OCI-LY7 (cell line): ENCODE results near the gene SAP30L. TPM values are rescaled to one million over a fixed set of nuclear protein-coding genes. Genes with fewer than 3 reads are reported as not detected.

Source experiments
- BruUV-seq: library from RNA; stranded (reverse); fragments of 400-500 nt; replicated peaks from 2 replicates; lab custom pipeline; 2021; lab: Mats Ljungman, UMichigan
- CTCF ChIA-PET: fragments of 300-600 bp; sonication (Branson Sonifier 250); formaldehyde crosslinking; loops from one replicate; lab custom pipeline; 2022; ENCODE audit warnings: antibody characterized with exemption; ENCODE audit not compliant: unreplicated experiment; lab: Charles Lee
- POLR2A ChIA-PET: fragments of 300-600 bp; sonication (Branson Sonifier 250); formaldehyde crosslinking; loops from one replicate; lab custom pipeline; 2022; ENCODE audit warnings: antibody characterized with exemption; lab: Charles Lee
- DNase-seq: peaks from one replicate; pipeline ENCODE4 v3.0.0-alpha.2; 2015; ENCODE audit warnings: low spot score
- H2AFZ ChIP-seq: fragments of 200-600 bp; sonication (generic), shearing (Covaris generic); 2 replicates; pipeline ENCODE4 v1.6.1; 2014; ENCODE audit warnings: mild to moderate bottlenecking, antibody characterized with exemption, low read length, moderate library complexity
- H3K27ac ChIP-seq: fragments of 200-600 bp; sonication (generic); 2 replicates; pipeline ENCODE4 v1.5.1; 2014; ENCODE audit warnings: mixed run types, low read depth, mild to moderate bottlenecking, moderate library complexity, low read length, inconsistent platforms; ENCODE audit not compliant: poor library complexity, severe bottlenecking
- H3K36me3 ChIP-seq: fragments of 200-600 bp; sonication (generic); 2 replicates; pipeline ENCODE4 v1.6.1; 2014; ENCODE audit warnings: mild to moderate bottlenecking, antibody characterized with exemption, low read length, moderate library complexity, mixed read lengths; ENCODE audit not compliant: insufficient read depth
- H3K4me1 ChIP-seq: fragments of 200-600 bp; sonication (generic); 2 replicates; pipeline ENCODE4 v1.5.1; 2014; ENCODE audit warnings: mild to moderate bottlenecking, low read length; ENCODE audit not compliant: insufficient read depth, poor library complexity, severe bottlenecking
- H3K4me2 ChIP-seq: fragments of 200-600 bp; sonication (generic); 2 replicates; pipeline ENCODE4 v1.6.1; 2014; ENCODE audit warnings: mild to moderate bottlenecking, low read length
- H3K4me3 ChIP-seq: fragments of 200-600 bp; sonication (generic); 2 replicates; pipeline ENCODE4 v1.5.1; 2014; ENCODE audit warnings: mild to moderate bottlenecking, low read depth, low read length; ENCODE audit not compliant: poor library complexity, severe bottlenecking
- H3K79me2 ChIP-seq: fragments of 200-600 bp; sonication (generic); 2 replicates; pipeline ENCODE4 v1.6.1; 2016; ENCODE audit warnings: low read depth, mild to moderate bottlenecking, low read length, moderate library complexity, mixed read lengths; ENCODE audit not compliant: insufficient read depth
- H3K9me2 ChIP-seq: fragments of 200-600 bp; sonication (generic); 2 replicates; pipeline ENCODE4 v1.6.1; 2016; ENCODE audit warnings: mild to moderate bottlenecking, low read length, mixed read lengths; ENCODE audit not compliant: insufficient read depth
- H3K9me3 ChIP-seq: fragments of 200-600 bp; sonication (generic); 2 replicates; pipeline ENCODE4 v1.6.1; 2014; ENCODE audit warnings: mild to moderate bottlenecking, mixed run types, low read length, mixed read lengths
- H4K20me1 ChIP-seq: fragments of 200-600 bp; sonication (generic); 2 replicates; pipeline ENCODE4 v1.6.1; 2014; ENCODE audit warnings: mild to moderate bottlenecking, antibody characterized with exemption, low read length, moderate library complexity, mixed read lengths; ENCODE audit not compliant: insufficient read depth
- EZH2phosphoT487 ChIP-seq: fragments of 200-600 bp; sonication (generic); IDR thresholded peaks from 2 replicates; pipeline ENCODE4 v1.6.1; 2018; ENCODE audit warnings: low read depth, borderline replicate concordance, mild to moderate bottlenecking, mixed run types, antibody characterized with exemption, low read length, moderate library complexity, mixed read lengths
- intact Hi-C: fragments of 100-400 bp; cut with micrococcal nuclease; formaldehyde crosslinking; loops from one replicate; pipeline ENCODE4 v1.10.0; 2022; ENCODE audit not compliant: unreplicated experiment
- total RNA-seq, 2 experiments: library from RNA; depleted of rRNA in 1 of 2; stranded (reverse); fragments of >200 nt in 1 of 2; shearing (Covaris generic) in 1 of 2; gene quantifications; 2 replicates each; pipeline ENCODE4 v1.2.3, GENCODE V29; 2014 to 2022
- TF ChIP-seq, protein P1 (sequence below): fragments of 200-600 bp; sonication (generic); conservative IDR thresholded peaks from 2 replicates; pipeline ENCODE4 v1.5.1; 2014; ENCODE audit warnings: mild to moderate bottlenecking, antibody characterized with exemption, low read length, moderate library complexity, mixed read lengths

Gene SAP30L
- total RNA-seq, 2 experiments from 2014 or later: 37.5 to 38.7 TPM

DNA sequence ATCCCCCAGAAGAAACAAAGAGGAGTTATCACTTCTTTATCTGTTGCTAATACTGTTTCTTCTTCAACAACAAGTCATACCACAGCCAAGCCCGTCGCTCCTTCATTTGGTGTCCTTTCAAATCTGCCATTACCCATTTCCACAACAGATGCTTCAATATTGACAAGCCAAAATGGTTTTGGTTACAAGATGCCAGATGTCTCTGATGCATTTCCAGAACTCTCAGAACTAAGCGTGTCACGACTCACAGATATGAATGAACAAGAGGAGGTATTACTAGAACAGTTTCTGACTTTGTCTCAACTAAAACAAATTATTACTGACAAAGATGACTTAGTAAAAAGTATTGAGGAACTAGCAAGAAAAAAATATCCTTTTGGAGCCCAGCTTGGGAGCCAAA lies 48.2 kb downstream of the SAP30L start:
- no peak for DNase-seq
- H2AFZ ChIP-seq: no peak overlapping the region
- no peak overlapping the region for H3K27ac ChIP-seq
- H3K9me2 ChIP-seq: no peaks in the 10 kb centered on the region
- CTCF ChIA-PET: no interaction called here
- TF ChIP-seq, protein P1, sequence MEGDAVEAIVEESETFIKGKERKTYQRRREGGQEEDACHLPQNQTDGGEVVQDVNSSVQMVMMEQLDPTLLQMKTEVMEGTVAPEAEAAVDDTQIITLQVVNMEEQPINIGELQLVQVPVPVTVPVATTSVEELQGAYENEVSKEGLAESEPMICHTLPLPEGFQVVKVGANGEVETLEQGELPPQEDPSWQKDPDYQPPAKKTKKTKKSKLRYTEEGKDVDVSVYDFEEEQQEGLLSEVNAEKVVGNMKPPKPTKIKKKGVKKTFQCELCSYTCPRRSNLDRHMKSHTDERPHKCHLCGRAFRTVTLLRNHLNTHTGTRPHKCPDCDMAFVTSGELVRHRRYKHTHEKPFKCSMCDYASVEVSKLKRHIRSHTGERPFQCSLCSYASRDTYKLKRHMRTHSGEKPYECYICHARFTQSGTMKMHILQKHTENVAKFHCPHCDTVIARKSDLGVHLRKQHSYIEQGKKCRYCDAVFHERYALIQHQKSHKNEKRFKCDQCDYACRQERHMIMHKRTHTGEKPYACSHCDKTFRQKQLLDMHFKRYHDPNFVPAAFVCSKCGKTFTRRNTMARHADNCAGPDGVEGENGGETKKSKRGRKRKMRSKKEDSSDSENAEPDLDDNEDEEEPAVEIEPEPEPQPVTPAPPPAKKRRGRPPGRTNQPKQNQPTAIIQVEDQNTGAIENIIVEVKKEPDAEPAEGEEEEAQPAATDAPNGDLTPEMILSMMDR: no peak
- TF ChIP-seq EZH2phosphoT487: no peak
- no peaks in the 10 kb centered on the region for H4K20me1 ChIP-seq
- no peak overlapping the region for H3K4me3 ChIP-seq
- no peaks in the 10 kb centered on the region for H3K36me3 ChIP-seq
- H3K4me2 ChIP-seq: no peak overlapping the region
- H3K79me2 ChIP-seq: no peaks in the 10 kb centered on the region
- POLR2A ChIA-PET: interaction anchor here (0.5 kb wide), 1 partner anchor 138 kb away, joined by 5 read pairs; no protein-coding TSS in a partner anchor
- no peaks in the 10 kb centered on the region for H3K9me3 ChIP-seq
- no TSS peak for BruUV-seq
- intact Hi-C loops: no loop called here
- H3K4me1 ChIP-seq: no peaks in the 10 kb centered on the region

DNA sequence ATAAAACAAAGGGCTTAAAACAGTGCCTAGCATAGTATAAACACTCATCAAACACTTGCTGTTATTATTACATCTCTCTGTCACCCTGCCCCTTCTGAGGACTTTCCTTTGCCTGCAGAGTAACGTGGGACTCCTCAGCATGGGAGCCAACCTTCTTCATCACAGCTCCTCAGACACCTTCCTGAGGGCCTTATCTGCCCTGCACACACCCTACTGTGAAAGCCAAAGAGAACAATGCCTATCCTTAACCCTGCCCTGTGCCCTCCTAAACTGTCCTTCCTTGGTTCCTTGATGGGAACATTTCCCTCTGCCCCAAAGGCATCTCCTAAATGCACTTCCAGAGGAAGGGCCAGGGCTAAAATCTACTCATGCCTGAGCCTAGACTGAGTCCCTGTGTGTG lies 52.8 kb downstream of the SAP30L start:
- no peaks in the 10 kb centered on the region for H4K20me1 ChIP-seq
- H3K4me1 ChIP-seq: no peaks in the 10 kb centered on the region
- CTCF ChIA-PET: no interaction called here
- POLR2A ChIA-PET: no interaction called here
- H3K4me3 ChIP-seq: no peak overlapping the region
- no peaks in the 10 kb centered on the region for H3K79me2 ChIP-seq
- TF ChIP-seq, protein P1: no peak
- TF ChIP-seq EZH2phosphoT487: no peak
- no peaks in the 10 kb centered on the region for H3K36me3 ChIP-seq
- BruUV-seq: no TSS peak
- intact Hi-C loops: no loop called here
- no peak for DNase-seq
- no peaks in the 10 kb centered on the region for H3K9me2 ChIP-seq
- H3K9me3 ChIP-seq: no peaks in the 10 kb centered on the region
- no peak overlapping the region for H2AFZ ChIP-seq
- no peak overlapping the region for H3K4me2 ChIP-seq
- no peak overlapping the region for H3K27ac ChIP-seq

DNA sequence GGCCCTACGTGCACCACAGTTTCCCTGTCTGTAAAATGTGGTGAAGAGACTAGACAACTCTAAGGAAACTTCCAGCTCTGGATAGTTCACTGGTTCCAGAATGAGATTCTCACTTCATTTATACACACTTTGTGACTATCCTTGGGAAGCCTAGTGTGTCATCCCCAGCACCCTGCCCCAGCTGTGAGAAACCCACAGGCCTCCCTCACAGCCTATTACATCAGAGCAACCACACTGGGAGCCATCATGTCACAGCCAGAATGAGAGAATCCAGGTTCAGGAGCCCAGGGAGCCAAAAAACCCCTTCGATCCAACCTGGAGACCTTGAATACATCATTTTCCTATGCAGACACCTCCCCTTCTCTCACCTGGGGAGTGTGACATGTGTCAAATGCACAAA lies 53.2 kb downstream of the SAP30L start:
- ChIA-PET POLR2A (no interaction called here), CTCF (no interaction called here)
- no peak for TF ChIP-seq EZH2phosphoT487
- TF ChIP-seq, protein P1: no peak
- Histone ChIP-seq H3K4me2 (no peak overlapping the region), H4K20me1 (no peaks in the 10 kb centered on the region), H3K27ac (no peak overlapping the region), H2AFZ (no peak overlapping the region), H3K9me3 (no peaks in the 10 kb centered on the region), H3K9me2 (no peaks in the 10 kb centered on the region), H3K4me3 (no peak overlapping the region), H3K36me3 (no peaks in the 10 kb centered on the region), H3K79me2 (no peaks in the 10 kb centered on the region), H3K4me1 (no peaks in the 10 kb centered on the region)
- intact Hi-C loops: no loop called here
- no peak for DNase-seq
- no TSS peak for BruUV-seq
